HG03039 (cell line): ENCODE results near the gene ANKRD63.

Experiments
- ATAC-seq: cut with Tn5 transposase; IDR thresholded peaks from one replicate; pipeline ENCODE4 v1.9.1; 2021; ENCODE audit warnings: mild to moderate bottlenecking, moderate library complexity; ENCODE audit not compliant: unreplicated experiment

The ANKRD63 gene

GRCh38 chr15:40245666-40246450, 37.0 kb downstream of the ANKRD63 start:
- ATAC-seq, result no peak

- ATAC-seq, result no peak
Observed at GRCh38 chr15:40244961-40245523, 37.8 kb downstream of the ANKRD63 start.

- ATAC-seq, result no peak
Observed at GRCh38 chr15:40243126-40243810, 39.6 kb downstream of the ANKRD63 start.

- no peak for ATAC-seq
Observed at GRCh38 chr15:40242601-40243000, 40.3 kb downstream of the ANKRD63 start.

GRCh38 chr15:40242213-40242599, 40.7 kb downstream of the ANKRD63 start:
- no peak for ATAC-seq

GRCh38 chr15:40241269-40242212, 41.3 kb downstream of the ANKRD63 start:
- ATAC-seq, result no peak

- no peak for ATAC-seq
Observed at GRCh38 chr15:40240619-40241221, 42.1 kb downstream of the ANKRD63 start.

- no peak for ATAC-seq
Observed at GRCh38 chr15:40239693-40240618, 42.9 kb downstream of the ANKRD63 start.

GRCh38 chr15:40239404-40239692, 43.5 kb downstream of the ANKRD63 start:
- ATAC-seq, result no peak

- no peak for ATAC-seq
Observed at GRCh38 chr15:40238532-40239403, 44.1 kb downstream of the ANKRD63 start, which contains the start of gene PAK6. Gene PAK6, plus strand, starts transcription at chr15:40239063. Its CDS starts 25,723 bp downstream, at chr15:40264786.

GRCh38 chr15:40235201-40235885, 47.5 kb downstream of the ANKRD63 start:
- no peak for ATAC-seq

GRCh38 chr15:40234783-40235182, 48.1 kb downstream of the ANKRD63 start:
- ATAC-seq, result no peak

GRCh38 chr15:40233727-40234577, 48.9 kb downstream of the ANKRD63 start:
- ATAC-seq, result no peak

GRCh38 chr15:40232625-40233070, 50.2 kb downstream of the ANKRD63 start:
- no peak for ATAC-seq
